Activated CD4-positive, CD25-positive, alpha-beta regulatory T cell treated with anti-CD3 and anti-CD28 coated beads, Interleukin-2, amount 50 U/mL, for 72 hours (primary cell): ENCODE results near the gene MCTP2.

ENCODE experiments used
- DNase-seq: peaks from one replicate; pipeline ENCODE4 v3.0.0; 2021

MCTP2 gene

DNA sequence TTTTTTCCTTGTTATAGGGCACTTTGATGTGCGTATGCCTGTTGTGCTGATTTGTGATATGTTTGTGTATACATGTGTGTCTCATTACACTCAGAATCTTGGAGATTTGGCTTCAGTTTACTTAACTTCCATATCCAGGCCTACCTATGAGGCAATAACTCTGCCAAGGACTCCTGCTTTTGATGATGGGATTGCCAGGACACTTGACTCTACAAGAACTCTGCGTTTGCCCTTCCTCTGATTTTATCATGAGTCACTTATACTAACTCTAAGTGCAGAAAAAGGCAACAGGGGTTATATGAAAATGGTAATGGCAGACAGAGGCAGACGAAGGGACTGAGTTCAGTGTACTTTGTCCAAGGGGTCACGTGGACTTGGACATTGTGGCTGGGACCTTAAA, 33.6 kb downstream of the MCTP2 start:
- no peak for DNase-seq

DNA sequence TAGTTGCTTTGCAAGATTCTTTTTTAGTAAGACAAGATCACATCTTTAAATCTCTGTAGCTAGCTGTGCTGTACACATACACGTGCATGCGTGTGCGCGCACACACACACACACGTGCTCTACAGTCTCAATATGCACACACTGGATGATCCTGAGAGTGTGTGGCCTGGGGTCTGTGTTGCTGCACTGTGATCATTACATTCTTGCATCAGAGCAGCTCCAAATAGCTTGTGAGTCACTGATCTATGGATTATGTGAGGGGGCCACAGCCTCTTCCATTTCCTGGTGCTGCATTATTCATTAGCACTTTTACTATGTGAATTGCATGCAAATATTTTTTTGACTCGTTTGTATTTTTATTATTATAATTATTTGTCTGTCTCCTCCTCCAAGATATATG, 34.6 kb downstream of the MCTP2 start:
- DNase-seq, result no peak

DNA sequence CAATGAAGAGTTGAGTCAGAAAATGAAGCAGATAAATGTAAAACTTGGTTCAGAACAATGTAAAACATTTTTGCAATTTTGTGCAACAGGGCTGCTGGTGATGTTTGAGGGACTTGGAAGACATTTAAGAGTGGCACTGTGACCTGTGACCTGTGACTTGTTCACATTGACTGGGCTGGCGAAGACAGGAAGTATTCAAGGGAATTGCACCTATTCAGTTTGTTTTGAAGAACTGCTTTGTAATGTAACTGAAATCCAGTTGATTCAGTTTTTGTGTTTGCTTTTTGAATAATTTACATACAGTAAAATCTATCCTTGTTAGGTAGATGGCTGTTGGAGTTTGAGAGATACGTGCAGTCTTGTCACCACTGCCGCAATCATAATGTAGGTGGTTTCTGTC, 35.4 kb downstream of the MCTP2 start:
- DNase-seq, result no peak

DNA sequence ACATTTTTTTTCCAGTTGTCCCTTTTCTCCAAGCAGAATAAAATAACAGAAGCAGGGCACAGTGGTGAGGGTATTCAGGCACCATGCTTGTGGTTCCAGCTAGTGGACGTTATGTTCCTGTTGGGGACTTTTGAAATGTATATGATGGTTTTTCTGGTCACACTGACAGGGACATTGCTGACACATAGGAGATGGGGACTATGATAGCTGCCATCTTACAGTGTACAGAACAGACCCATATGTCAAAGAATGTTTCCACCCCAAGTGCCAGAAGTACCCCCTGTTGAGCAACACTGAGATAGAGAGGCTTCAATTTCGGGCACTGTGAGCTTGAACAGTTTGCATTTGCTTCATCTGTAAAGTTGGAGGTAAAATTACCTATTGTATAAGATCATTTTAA, 38.6 kb downstream of the MCTP2 start:
- DNase-seq, result no peak

DNA sequence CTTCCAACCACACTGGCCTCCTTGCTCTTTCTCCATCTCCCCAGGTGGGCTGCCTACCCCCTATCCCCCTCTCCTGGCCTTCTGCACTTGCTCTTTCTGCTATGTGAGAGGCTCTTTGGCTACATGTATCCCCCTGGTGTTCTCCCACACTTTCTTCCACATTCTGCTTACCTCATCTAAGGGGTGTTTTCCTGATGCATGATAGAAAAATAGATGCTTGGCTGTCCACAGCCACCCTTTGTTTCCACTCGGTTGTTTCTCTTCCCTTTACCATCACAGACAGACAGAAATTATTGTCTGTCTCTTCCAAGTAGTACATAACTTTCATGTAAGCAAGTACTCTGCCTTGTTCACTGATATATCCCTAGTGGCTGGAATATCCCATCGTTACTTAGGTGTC, 39.2 kb downstream of the MCTP2 start:
- DNase-seq, result no peak

DNA sequence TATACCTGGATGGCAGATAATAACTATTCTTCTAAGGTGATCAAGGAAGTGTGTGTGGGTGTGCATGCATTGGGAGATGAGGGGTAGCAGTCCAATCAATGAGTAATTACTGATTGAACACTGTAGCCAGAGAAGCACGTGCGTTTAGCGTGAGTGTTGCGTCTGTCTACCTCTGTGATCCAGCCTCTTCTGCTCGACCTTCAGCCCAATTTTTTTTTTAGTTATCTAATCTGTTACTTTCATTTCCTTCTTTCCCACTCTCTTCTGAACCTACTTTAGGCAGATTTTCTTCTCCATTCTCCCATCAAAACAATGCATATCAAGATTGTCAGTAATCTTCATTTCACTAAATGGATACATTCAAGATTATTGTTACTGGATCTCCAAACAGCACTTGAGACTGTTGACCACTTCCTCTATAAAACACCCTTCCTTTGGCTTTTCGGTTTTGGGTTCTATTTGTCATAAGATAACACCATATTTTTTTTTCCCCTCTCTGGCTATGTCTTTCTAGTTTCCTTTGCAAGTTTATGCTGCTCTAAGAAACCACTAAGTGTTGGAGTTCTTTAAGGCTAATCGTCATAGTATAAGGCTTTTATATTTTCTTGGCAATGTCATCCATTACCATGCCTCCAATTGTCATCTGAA, 41.0 kb downstream of the MCTP2 start:
- DNase-seq, result no peak

DNA sequence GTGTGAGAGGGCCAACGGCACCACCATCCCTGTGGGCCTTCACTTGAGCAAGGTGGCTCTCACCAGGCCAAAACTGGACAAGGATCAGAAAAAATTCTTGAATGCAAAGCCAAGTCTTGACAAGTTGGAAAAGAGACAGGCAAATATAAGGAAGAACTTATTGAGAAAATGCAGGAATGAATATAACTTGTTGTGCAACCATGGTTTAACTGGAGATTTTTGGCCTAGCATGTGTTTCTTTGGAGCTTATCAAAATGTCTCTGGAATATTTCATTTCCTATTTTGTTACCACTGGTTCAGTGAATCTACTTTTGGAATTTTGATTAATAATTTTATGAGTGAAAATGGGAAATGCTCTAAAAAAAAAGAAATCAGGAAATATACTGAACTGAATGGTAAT, 42.5 kb downstream of the MCTP2 start:
- DNase-seq, result no peak

DNA sequence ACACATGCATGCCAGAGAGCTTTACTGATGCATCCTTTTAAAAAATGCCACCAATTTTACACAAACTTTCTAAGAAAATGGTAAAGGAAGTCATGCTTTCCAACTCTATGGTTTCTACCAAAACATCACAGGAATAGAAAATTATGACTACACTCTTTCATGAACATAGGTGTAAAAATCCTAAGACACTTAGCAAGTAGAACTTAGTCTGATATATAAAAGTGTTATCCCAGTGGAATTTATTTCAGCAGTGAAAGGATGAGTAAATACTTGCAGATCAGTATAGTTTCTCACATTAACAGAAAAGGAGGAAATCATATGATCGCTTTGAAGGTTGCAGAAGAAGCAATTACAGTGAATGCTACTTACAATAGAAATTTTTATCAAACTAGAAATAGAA, 43.4 kb downstream of the MCTP2 start:
- no peak for DNase-seq

DNA sequence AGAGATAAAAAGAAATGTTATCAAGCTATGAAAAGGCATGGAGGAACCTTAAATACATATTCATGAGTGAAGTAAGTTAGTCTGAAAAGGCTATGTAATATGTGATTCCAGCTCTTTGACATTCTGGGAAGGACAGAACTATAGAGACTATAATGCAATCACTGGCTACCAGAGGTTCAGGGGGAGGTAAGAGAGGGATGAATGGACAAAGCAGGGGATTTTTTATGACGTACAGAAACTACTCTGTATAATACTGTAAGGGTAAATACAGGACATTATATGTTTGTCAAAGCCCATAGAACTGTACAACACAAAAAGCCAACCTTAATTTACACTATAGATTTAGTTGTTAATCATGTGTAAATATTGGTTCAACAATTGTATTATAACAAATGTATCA, 46.1 kb downstream of the MCTP2 start:
- no peak for DNase-seq

DNA sequence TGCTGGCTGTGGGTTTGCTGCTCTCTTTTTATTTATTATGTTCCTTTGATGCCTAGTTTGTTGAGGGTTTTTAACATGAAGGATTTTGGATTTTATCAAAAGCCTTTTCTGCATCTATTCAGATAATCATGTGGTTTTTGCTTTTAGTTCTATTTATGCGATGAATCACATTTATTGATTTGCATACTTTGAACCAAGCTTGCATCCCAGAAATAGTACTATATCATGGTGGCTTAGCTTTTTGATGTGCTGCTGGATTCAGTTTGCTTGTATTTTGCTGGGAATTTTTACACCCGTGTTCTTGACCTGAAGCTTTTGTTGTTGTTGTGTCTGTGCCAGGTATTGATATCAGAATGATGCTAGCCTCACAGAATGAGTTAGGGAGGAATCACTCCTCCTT, 48.4 kb downstream of the MCTP2 start:
- DNase-seq, result no peak

DNA sequence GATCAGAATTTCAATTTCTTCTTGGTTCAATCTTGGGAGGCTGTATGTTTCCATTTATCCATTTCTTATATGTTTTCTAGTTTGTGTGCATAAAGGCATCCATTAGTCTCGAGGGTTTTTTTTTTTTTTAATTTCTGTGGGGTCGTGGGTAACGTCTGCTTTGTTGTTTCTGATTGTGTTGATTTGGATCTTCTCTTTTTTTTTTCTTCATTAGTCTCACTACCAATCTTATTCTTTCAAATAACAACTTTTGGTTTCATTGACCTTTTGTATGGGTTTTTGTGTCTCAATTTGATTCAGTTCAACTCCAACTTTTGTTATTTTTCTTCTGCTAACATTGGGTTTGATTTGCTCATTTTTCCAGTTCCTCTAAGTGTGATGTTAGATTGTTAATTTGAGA, 48.9 kb downstream of the MCTP2 start:
- no peak for DNase-seq

DNA sequence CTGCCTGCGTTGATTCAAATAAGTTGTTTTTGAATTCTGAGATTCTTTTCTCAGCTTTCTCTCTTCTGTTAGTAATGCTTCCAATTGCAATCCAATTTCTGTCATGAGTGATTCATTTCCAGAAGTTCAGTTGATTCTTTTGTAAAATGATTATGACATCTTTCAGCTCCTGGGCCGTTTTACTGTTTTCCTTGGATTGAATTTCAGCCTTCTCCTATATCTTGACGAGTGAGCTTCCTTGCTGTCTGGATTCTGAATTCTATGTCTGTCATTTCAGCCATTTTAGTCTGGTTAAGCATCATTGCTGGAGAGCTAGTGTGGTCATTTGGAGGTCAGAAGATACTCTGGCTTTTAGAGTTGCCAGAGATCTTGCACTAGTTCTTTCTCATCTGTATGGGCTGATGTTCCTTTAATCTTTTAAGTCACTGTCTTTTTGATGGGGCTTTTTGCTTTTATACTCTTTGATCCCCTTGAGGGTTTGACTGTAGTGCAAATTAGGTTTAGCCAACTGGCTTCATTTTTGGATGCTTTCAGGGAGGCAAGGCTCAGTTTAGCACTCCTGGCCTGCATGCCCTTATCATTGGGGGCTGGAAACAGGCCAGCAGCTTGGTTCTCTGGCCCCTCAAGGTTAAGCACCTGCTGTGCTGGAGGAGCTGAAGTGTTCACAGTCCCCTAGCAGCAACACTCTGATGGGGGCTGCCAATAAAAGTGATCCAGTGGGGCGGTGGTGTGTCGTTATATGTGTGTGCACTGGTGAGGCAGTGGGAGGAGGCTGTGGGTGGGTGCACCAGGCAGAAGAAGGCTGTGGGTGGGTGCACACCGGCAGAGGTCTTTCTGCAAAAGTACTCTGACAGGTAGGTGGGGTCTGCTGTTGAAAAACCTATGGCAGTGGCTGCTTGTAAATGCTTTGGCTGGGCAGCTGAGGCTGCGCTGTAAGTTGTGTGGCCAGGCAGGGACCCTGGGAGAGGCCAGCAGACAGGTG, 51.2 kb downstream of the MCTP2 start:
- DNase-seq, result no peak

DNA sequence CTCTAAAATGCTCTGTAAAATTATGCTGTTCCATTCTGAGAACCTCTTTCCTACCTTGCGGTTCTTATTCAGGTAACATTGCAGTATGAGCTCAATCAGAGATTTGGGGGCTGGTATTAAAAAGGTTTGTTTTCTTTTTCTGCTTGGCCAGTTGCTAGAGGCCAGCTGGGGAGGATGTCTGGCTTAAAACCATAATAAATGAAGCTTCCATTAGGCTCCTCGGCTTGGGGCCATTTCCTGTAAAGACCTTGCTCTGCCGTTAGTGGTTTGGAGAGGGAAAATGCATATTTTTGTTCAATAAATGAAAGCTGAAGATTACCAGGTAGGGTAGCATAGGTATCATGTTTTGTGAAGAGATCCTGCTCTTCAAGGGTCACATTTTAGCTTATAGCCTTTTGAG, 55.2 kb downstream of the MCTP2 start:
- no peak for DNase-seq

DNA sequence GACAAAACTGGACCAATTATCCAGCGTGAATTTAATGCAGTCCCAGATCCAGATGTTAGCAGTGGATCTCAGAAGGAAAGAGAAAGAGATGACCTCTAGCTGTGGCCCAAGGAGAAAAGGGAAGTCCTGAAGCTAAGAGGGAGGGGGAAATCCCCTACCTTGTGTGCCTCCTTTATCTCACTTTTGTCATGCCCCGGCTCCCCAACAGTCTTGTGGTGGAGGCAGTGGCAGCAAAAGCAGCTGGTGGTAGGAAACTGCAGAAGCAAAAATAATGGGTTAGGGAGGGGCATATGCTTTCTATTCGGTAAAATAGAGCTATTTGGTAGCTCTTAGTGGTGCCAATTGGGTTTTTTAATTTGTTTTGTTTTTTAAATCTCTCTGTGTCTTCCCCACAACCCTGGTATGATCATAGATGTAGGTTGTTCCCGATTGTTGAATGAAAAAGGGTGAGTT, 56.5 kb downstream of the MCTP2 start:
- no peak for DNase-seq

DNA sequence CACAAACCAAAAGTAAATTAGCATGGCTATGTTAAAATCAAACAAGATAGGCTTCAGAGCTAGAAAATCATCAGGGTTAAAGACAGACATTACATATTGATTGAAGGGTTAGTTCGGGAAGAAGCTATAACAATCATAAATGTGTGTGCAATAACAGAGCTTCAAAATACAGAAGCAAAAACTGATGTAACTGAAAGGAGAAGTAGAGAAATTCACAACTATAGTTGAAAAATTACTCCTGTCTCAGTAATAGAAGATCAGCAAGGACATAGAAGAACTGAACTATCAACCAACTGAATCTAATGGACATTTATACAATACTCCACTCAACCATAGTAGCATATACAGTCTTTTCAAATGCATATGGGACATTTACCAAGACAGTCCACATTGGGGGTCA, 59.4 kb downstream of the MCTP2 start:
- no peak for DNase-seq

DNA sequence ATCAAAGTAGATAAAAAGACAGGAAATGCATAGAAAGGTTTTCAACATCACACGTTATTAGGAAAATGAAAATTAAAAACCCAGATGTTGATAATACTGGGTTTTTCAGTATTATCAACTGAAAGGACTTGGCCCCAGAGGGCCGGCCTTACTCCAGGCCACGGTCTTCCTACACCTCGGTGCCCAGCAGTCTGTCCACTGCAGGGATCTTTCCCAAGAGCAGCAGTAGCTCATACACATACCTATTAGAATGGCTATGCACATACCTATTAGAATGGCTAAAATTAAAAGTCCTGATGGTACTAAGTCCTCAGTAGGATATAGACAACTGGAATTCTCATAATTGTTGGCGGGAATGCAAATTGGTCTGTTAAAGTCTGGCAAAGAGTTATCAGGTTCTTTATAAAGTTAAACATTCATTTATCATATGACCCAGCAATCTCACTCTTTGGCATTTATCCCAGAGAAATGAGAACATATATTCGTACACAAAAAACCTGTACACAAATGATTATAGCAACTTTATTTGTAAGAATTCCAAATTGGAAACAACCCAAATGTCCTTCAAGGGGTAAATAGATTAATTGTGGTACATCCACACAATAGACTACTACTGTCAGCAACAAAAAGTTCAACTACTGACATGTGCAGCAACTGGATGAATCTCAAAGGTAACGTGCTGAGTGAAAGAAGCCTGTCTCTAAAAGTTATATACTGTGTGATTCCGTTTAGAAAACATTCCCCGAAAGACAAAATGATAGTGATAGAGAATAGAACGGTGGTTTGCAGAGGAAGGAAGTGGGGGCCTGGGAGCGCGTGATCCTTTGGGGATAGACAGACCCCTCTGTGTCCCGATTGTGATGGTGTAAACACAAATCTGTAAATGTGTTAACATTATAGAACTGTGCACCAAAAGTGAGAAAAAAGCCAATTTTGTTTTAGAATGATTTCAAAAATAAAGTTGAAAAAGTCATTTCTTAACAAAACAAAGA, 62.3 kb downstream of the MCTP2 start:
- DNase-seq, result no peak

DNA sequence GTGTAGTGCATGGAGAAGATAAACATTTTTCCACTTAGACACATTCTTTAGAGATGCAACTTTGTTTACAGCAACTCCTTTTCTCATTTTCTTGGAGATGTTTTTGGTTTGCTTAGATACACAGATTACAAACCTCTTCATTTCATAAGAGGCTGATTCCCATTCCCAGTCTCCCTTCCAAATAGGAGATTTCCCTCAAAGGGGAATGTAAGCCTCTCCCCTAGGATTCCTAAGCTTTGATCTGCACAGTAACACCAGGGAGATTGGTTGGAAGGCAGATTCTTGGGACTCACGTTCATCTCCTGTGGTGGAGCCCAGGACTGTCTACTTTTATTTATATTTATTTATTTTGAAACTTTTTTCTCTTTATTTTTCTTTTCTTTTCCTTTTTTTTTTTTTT, 63.2 kb downstream of the MCTP2 start:
- no peak for DNase-seq

DNA sequence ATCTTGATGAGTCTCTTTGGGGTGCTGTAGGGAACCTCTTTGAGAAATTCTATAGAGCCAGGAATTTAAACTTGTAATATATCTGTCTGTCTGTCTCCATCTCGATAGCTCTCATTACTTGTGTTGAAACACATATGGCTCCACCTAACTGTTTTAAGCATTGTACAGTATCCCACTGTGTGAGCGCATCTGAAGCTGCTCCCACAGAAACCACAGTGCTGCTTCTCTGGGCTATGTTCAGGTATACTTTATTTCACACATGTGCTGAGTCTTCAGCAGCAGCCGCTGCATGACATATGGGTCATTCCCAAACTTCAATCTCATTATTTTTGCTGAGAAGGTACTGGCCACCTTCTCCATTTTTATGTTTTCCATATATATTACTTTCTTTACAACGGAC, 63.9 kb downstream of the MCTP2 start:
- no peak for DNase-seq

DNA sequence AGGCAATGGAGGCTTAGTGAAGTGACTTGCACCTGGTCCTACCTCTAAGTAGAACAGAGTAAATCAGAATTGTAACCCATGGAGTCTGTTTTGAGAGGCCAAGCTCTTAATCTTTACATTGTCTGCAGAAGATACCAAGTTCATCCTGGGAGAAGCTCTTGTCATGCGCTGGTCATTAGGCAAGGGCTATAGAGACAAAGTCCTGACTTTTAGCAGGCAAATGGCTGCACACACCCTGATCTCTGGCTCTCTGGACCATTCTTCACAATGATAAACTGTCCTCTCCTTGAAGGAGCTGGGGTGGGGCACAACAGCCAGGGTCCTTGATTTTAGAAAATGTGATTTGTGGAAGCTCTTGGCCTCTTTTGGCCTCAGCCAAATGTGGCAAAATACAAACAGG, 65.4 kb downstream of the MCTP2 start:
- no peak for DNase-seq

DNA sequence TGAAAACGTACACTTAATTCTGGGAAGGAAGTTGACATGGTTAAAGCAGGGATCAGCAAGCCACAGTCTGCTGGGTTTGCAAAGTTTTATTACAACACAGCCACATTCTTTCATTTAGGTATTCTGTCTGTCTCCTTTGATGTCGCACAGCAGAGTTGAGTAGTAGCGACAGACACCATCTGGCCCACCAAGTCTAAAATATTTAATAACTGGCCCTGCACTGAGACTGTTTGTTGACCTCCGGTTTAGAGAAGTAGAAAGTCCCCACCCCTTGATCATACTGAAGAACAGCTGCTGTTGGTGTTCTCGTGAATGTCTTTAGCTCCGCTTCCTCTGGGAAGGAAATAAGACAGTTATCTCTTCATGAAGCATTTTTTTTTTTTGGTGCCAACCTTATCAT, 66.2 kb downstream of the MCTP2 start:
- no peak for DNase-seq

DNA sequence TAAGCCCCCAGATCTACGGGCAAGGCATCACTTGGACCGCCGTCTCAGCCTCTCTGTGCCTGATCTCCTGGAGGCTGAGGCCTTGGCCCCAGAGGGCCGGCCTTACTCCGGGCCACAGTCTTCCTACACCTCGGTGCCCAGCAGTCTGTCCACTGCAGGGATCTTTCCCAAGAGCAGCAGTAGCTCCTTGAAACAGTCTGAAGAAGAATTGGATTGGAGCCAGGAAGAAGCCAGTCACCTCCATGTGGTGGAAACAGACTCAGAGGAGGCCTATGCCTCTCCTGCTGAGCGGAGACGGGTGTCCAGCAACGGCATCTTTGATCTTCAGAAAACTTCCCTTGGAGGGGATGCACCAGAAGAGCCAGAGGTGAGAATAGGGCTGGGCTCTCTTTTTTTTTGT, 67.0 kb downstream of the MCTP2 start:
- DNase-seq, result no peak

DNA sequence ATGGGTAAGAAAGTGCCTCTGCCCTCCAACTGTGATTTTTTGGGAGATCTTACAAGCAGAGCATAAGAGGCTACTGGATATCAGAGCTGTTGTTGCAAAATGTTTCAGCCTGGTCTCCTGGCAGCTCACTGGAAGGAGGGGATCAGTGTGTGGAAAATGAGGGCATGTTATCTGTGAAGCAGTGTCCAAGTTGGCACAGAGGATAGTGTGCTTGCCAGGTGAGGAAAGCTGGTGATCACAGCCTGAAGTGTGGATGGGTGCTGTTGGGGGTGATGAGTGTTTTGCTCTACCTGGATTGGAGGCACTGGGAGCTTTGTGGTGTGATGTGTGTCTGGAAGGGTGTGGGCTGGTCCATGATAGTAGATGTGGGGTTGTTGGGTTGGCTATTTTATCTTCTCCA, 69.3 kb downstream of the MCTP2 start:
- no peak for DNase-seq

DNA sequence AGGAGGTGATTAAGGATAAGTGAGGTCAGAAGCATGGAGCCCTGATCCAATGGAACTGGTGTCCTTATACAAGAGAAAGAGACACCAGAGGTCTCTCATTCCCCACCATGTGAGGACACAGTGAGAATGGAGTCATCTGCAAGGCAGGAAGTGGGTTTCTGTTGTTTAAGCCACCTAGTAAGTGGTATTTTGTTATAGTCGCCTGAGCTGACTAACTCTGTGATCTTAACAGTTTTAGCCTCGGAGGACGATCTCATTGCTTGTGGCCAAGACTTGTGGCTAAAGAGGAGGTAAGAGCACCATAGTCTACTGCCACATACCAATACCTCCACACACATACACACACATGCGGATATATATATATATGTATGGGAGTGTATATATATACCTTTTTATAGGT, 73.8 kb downstream of the MCTP2 start:
- no peak for DNase-seq
